GM12878 (cell line): ENCODE measurements around the gene SBNO1. TPM values are rescaled to one million over a fixed set of nuclear protein-coding genes. Genes with fewer than 3 reads are reported as not detected.

Experiments used
- ATAC-seq: fragments of 200-7000 bp; cut with Tn5 transposase; 3 replicates; pipeline ENCODE4 v1.9.1; 2020; ENCODE audit warnings: mild to moderate bottlenecking, moderate library complexity
- BruUV-seq: library from RNA; stranded (reverse); fragments of 400-500 nt; replicated peaks from 2 replicates; lab custom pipeline; 2021; lab: Mats Ljungman, UMichigan
- CTCF ChIA-PET: fragments of 300-600 bp; sonication (Branson Sonifier 250); formaldehyde crosslinking; extraction: SDS; loops from one replicate; lab custom pipeline; 2021; ENCODE audit warnings: inconsistent platforms; lab: Yijun Ruan, JAX
- POLR2A ChIA-PET: fragments of 350-600 bp; formaldehyde crosslinking; extraction: SDS; loops from one replicate; lab custom pipeline; 2021; ENCODE audit warnings: inconsistent platforms; lab: Charles Lee
- RAD21 ChIA-PET: fragments of 300-600 bp; sonication (Branson Sonifier 250); formaldehyde crosslinking; loops from one replicate; lab custom pipeline; 2023; ENCODE audit warnings: antibody characterized with exemption; ENCODE audit not compliant: unreplicated experiment; lab: Charles Lee
- SMC1A ChIA-PET: fragments of 300-600 bp; sonication (Branson Sonifier 250); formaldehyde crosslinking; loops from one replicate; lab custom pipeline; 2023; ENCODE audit not compliant: unreplicated experiment, uncharacterized antibody; lab: Charles Lee
- DNase-seq: peaks from one replicate; pipeline ENCODE4 v3.0.0-alpha.2; 2011; ENCODE audit warnings: low read depth, low spot score
- FAIRE-seq: peaks from 3 replicates; lab custom pipeline; 2011; peaks lifted over from hg19 to GRCh38; lab: Jason Lieb, UNC
- H2AFZ ChIP-seq: 2 replicates; pipeline ENCODE4 v1.6.0; 2011; ENCODE audit warnings: low read depth, low read length, control low read depth; ENCODE audit not compliant: control insufficient read depth
- H3K27ac ChIP-seq: 2 replicates; pipeline ENCODE4 v1.5.1; 2011; ENCODE audit warnings: control low read depth; ENCODE audit not compliant: control insufficient read depth, insufficient read depth
- H3K27me3 ChIP-seq, 2 experiments: replicated peaks in 1 of 2; 2 replicates each; pipeline versions ENCODE4 v1.6.0 to v1.6.1; 2011; ENCODE audit warnings: low read length in 1 of 2; ENCODE audit not compliant: control insufficient read depth in 2 of 2, insufficient read depth in 2 of 2
- H3K36me3 ChIP-seq, 2 experiments: 2 replicates each; pipeline ENCODE4 v1.5.1; 2011; ENCODE audit warnings: low read length in 1 of 2; ENCODE audit not compliant: control insufficient read depth in 2 of 2, insufficient read depth in 2 of 2
- H3K4me1 ChIP-seq: 2 replicates; pipeline ENCODE4 v1.6.1; 2011; ENCODE audit warnings: mild to moderate bottlenecking, low read length, moderate library complexity, mixed read lengths; ENCODE audit not compliant: control insufficient read depth, insufficient read depth
- H3K4me2 ChIP-seq: 2 replicates; pipeline ENCODE4 v1.6.0; 2011; ENCODE audit warnings: control low read depth; ENCODE audit not compliant: control insufficient read depth, insufficient read depth
- H3K4me3 ChIP-seq: fragments of 200-600 bp; sonication (generic); 2 replicates; pipeline ENCODE4 v1.5.1; 2016
- H3K79me2 ChIP-seq: 2 replicates; pipeline ENCODE4 v1.6.0; 2011; ENCODE audit warnings: low read length; ENCODE audit not compliant: control insufficient read depth, insufficient read depth
- H3K9ac ChIP-seq: 2 replicates; pipeline ENCODE4 v1.8.0; 2011; ENCODE audit warnings: low read length, control low read depth, mixed read lengths; ENCODE audit not compliant: control insufficient read depth, insufficient read depth
- H3K9me3 ChIP-seq: replicated peaks from 3 replicates; pipeline ENCODE4 v1.5.1; 2011; ENCODE audit warnings: mild to moderate bottlenecking, low read length; ENCODE audit not compliant: control insufficient read depth, insufficient read depth
- H4K20me1 ChIP-seq: 2 replicates; pipeline ENCODE4 v1.6.0; 2011; ENCODE audit not compliant: control insufficient read depth, insufficient read depth
- DPF2 ChIP-seq: fragments of 450-650 bp; IDR thresholded peaks from 2 replicates; pipeline ENCODE4 v1.6.1; 2017; ENCODE audit warnings: mild to moderate bottlenecking
- ETV6 ChIP-seq, 2 experiments: fragments of 450-650 bp in 1 of 2; IDR thresholded peaks in 1 of 2; conservative IDR thresholded peaks in 1 of 2; 2 replicates each; pipeline ENCODE4 v1.6.1; 2014; ENCODE audit warnings: antibody characterized with exemption in 1 of 2, borderline replicate concordance in 1 of 2, low read depth in 1 of 2, mild to moderate bottlenecking in 1 of 2, moderate library complexity in 1 of 2
- FOXK2 ChIP-seq: fragments of 450-650 bp; IDR thresholded peaks from 2 replicates; pipeline ENCODE4 v1.6.1; 2017; ENCODE audit warnings: mild to moderate bottlenecking, moderate library complexity
- GATAD2B ChIP-seq: fragments of 450-650 bp; conservative IDR thresholded peaks from 2 replicates; pipeline ENCODE4 v1.6.1; 2017; ENCODE audit warnings: low read depth, mild to moderate bottlenecking, moderate library complexity
- JUNB ChIP-seq: IDR thresholded peaks from 2 replicates; pipeline ENCODE4 v1.6.1; 2016; ENCODE audit warnings: antibody characterized with exemption, mild to moderate bottlenecking
- JUND ChIP-seq: IDR thresholded peaks from 2 replicates; pipeline ENCODE4 v1.6.1; 2012; ENCODE audit warnings: low read depth, mild to moderate bottlenecking, low read length, improper control_type of control experiment, moderate library complexity
- KLF5 ChIP-seq: fragments of 450-650 bp; IDR thresholded peaks from 2 replicates; pipeline ENCODE4 v1.6.1; 2014; ENCODE audit warnings: mild to moderate bottlenecking; ENCODE audit not compliant: partially characterized antibody
- RAD21 ChIP-seq: IDR thresholded peaks from 2 replicates; pipeline ENCODE4 v1.6.1; 2011; ENCODE audit warnings: mild to moderate bottlenecking, low read depth, low read length, moderate library complexity; ENCODE audit not compliant: insufficient read depth
- RUNX3 ChIP-seq: IDR thresholded peaks from 2 replicates; pipeline ENCODE4 v1.6.1; 2012; ENCODE audit warnings: low read length, inconsistent platforms
- SKIL ChIP-seq: fragments of 450-650 bp; IDR thresholded peaks from 2 replicates; pipeline ENCODE4 v1.6.1; 2017; ENCODE audit warnings: mild to moderate bottlenecking, low read depth, inconsistent platforms; ENCODE audit not compliant: poor library complexity, severe bottlenecking
- SMAD5 ChIP-seq: IDR thresholded peaks from 2 replicates; pipeline ENCODE4 v1.6.1; 2016; ENCODE audit warnings: antibody characterized with exemption, low read depth
- TARDBP ChIP-seq: IDR thresholded peaks from 2 replicates; pipeline ENCODE4 v1.6.1; 2016; ENCODE audit warnings: borderline replicate concordance
- TCF7 ChIP-seq: IDR thresholded peaks from 2 replicates; pipeline ENCODE4 v1.6.1; 2014; ENCODE audit warnings: antibody characterized with exemption, borderline replicate concordance
- USF2 ChIP-seq: IDR thresholded peaks from 2 replicates; pipeline ENCODE4 v1.6.1; 2011; ENCODE audit warnings: low read depth, low read length, improper control_type of control experiment, borderline replicate concordance
- WRNIP1 ChIP-seq: IDR thresholded peaks from 2 replicates; pipeline ENCODE4 v1.6.1; 2011; ENCODE audit warnings: low read depth, low read length, improper control_type of control experiment, borderline replicate concordance
- ZNF207 ChIP-seq: fragments of 450-650 bp; IDR thresholded peaks from 2 replicates; pipeline ENCODE4 v1.6.1; 2014; ENCODE audit warnings: antibody characterized with exemption, mild to moderate bottlenecking, borderline replicate concordance
- WGBS: methylation state at CpG from one replicate; pipeline ENCODE4 v1.1.6; 2016; ENCODE audit warnings: low lambda C conversion rate; ENCODE audit not compliant: insufficient replicate concordance, insufficient coverage; ENCODE audit errors: missing lambda C conversion rate; 5-methylcytosine and 5-hydroxymethylcytosine counted together
- in situ Hi-C: fragments of 300-500 bp; cut with MboI; formaldehyde crosslinking; loops from 9 replicates; pipeline ENCODE4 v1.14.3; 2018; ENCODE audit warnings: mixed read lengths
- intact Hi-C: fragments of 100-400 bp; cut with micrococcal nuclease; formaldehyde crosslinking; loops from one replicate; pipeline ENCODE4 v1.14.2; 2022; ENCODE audit not compliant: unreplicated experiment
- polyA plus RNA-seq, 11 experiments: library from polyadenylated mRNA; depleted of rRNA in 4 of 11; unstranded in 6 of 11; stranded (reverse) in 5 of 11; fragments of >200 nt; fragmentation: Nextera tagmentation in 4 of 11; fragmentation: Illumina TruSeq in 1 of 11; extraction: Ambion mirVana in 4 of 11; extraction: Trizol in 1 of 11; gene quantifications; 1 replicate in 1 of 11; 2 replicates in 10 of 11; pipeline versions ENCODE4 v1.2.1 to v1.2.3, GENCODE V29; 2011 to 2016; ENCODE audit warnings: inconsistent platforms in 2 of 11, missing spikeins in 2 of 11, low read depth in 1 of 11
- total RNA-seq, 4 experiments: library from RNA; depleted of rRNA in 3 of 4; stranded (reverse); fragments of >200 nt in 3 of 4; fragmentation: Illumina TruSeq in 1 of 4; extraction: Trizol in 1 of 4; gene quantifications; 2 replicates each; pipeline versions ENCODE4 v1.2.1 to v1.2.3, GENCODE V29; 2013 to 2021
- TF ChIP-seq, protein P1 (sequence below): IDR thresholded peaks from 2 replicates; pipeline ENCODE4 v1.6.1; 2012; ENCODE audit warnings: low read depth, low read length, improper control_type of control experiment

SBNO1 gene
- total and polyA plus RNA-seq, 10 of the 15 experiments (the other 5 are each of a cell fraction or from before 2014, with no cell fraction given): 7.5 to 39.7 (median 20.9) TPM

DNA sequence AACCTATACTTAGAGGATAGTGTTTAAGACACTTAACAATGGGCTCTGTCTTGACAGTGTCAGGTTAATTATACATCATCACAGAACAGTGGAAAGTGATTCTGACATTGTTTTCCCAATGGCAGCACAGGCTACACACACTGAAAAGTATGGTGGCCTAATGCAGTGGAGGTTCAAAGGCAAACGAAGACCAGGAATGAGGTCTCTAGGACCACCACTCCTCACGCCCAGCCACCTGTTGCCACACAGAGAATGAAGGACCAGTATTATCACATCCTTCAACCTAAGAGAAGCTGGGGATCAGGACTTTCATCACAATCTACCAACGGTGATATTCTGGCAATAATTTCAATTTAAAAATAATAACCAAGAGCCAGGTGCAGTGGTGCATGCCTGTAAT is 58.4 kb downstream of the SBNO1 start:
- ChIA-PET CTCF (no interaction called here), POLR2A (no interaction called here), SMC1A (interaction anchor here (0.8 to 1.5 kb wide), 2 partner anchors 19 to 30 kb away, joined by 3 read pairs; no protein-coding TSS in a partner anchor)
- no peaks in the 10 kb centered on the region for H3K4me1 ChIP-seq
- peaks cover 2 to 33% of the 10 kb centered on the region in 2 experiments for H3K36me3 ChIP-seq
- DNase-seq: no peak
- H3K4me3 ChIP-seq: no peak overlapping the region
- no peaks in the 10 kb centered on the region for H3K79me2 ChIP-seq
- no peak overlapping the region for H3K27ac ChIP-seq
- BruUV-seq: no TSS peak
- in situ Hi-C loops: no loop called here
- no peaks in the 10 kb centered on the region for H3K27me3 ChIP-seq
- H3K4me2 ChIP-seq: no peak overlapping the region
- H3K9me3 ChIP-seq: no peaks in the 10 kb centered on the region
- H3K9ac ChIP-seq: no peak overlapping the region
- no peak overlapping the region for H2AFZ ChIP-seq
- TF ChIP-seq ETV6 (conservative IDR thresholded peaks at IDR 0.05 in 1 of 2, IDR thresholded peaks at IDR 0.05 in 1 of 2; ENCODE audit: borderline replicate concordance in 1 of 2, low read depth in 1 of 2) (no peak), RAD21 (no peak), SKIL (no peak), FOXK2 (no peak), WRNIP1 (no peak), TARDBP (no peak), USF2 (no peak), SMAD5 (no peak), KLF5 (no peak), RUNX3 (no peak), DPF2 (no peak), JUNB (no peak), TCF7 (no peak), ZNF207 (no peak), JUND (no peak), GATAD2B (no peak)
- TF ChIP-seq, protein P1, sequence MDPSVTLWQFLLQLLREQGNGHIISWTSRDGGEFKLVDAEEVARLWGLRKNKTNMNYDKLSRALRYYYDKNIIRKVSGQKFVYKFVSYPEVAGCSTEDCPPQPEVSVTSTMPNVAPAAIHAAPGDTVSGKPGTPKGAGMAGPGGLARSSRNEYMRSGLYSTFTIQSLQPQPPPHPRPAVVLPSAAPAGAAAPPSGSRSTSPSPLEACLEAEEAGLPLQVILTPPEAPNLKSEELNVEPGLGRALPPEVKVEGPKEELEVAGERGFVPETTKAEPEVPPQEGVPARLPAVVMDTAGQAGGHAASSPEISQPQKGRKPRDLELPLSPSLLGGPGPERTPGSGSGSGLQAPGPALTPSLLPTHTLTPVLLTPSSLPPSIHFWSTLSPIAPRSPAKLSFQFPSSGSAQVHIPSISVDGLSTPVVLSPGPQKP: no peak
- TF ChIP-seq, all 136 proteins: peak for 0
- WGBS: 98% methylated on average over 3 of the region's 3 CpGs
- FAIRE-seq (no peak), ATAC-seq (no peak)
- RAD21 ChIA-PET: no interaction called here
- no peaks in the 10 kb centered on the region for H4K20me1 ChIP-seq
- intact Hi-C loops: no loop called here
